SW 1271 (cell line): ENCODE measurements around the gene PSAP.

ENCODE experiments used
- DNase-seq, 2 experiments: peaks; one replicate each; lab custom pipeline; 2025; lab: John Stamatoyannopoulos, UW

The PSAP gene

GRCh38 chr10:71784679-71785272, 66.3 kb downstream of the PSAP start:
- DNase-seq: no peak

GRCh38 chr10:71783917-71784678, 67.0 kb downstream of the PSAP start:
- no peak for DNase-seq

DNA sequence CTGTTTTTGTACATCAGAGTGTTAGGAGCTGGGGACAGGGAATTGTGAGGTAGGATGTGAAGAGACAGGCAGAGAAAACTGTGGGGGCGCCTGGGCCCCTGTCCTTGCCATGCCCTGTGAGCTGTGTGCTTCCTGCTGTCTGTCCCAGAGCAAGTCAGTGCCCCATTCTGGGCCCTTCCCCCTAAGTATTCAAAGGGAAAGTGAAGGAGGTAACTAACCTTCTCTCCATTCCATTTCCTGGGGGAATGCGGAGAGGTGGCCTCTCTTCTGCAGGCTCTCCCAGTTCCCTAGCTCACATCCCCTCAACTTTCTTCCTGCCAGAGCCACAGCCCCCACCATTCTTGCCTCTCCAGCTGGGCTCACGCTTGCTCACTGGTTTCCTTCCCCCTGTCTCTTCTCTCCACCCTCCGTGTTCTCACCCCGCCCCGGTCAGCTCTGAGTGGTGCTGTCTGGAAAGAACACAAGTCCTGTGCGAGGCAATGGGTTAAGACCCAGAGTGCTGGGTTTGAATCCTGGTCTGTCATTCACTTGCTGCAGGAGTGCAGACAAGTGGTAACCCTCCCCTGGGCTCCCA, 68.0 kb downstream of the PSAP start:
- DNase-seq: no peak

- no peak for DNase-seq
Measured at GRCh38 chr10:71782221-71782916, 68.7 kb downstream of the PSAP start.

GRCh38 chr10:71780719-71781118, 70.3 kb downstream of the PSAP start:
- DNase-seq: no peak

GRCh38 chr10:71780156-71780555, 70.9 kb downstream of the PSAP start:
- DNase-seq: no peak

GRCh38 chr10:71779641-71780040, 71.4 kb downstream of the PSAP start:
- no peak for DNase-seq

DNA sequence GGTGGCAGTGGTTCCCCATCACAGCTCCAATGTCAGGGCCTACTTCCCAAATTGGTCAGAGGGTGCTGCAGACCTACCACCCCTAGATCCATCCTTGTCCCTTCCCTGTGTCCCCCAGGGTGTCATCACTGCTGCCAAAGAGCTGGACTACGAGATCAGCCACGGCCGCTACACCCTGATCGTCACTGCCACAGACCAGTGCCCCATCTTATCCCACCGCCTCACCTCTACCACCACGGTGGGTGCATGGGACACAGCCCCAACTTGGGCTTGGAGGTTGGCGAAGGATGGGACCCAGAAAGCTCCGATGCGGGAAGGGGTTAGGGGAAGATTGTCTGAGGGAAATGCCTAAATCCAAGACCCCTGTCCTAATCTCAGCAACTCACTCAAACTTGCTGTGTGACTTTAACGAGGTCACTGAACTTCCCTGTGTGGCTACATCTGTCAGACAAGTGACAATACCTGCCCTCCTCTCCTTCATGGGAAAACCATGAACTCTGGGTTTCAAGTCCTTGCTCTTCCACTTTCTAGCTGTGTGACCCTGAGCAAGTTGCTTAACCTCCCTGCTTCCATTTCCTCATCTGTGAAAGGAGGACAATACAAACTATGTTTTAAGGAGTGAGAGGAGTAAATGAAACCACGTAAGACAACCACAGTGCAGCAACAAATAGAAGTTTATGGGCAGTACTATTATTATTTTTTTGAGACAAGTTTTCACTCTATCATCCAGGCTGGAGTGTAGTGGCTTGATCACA, 72.8 kb downstream of the PSAP start:
- DNase-seq: no peak

DNA sequence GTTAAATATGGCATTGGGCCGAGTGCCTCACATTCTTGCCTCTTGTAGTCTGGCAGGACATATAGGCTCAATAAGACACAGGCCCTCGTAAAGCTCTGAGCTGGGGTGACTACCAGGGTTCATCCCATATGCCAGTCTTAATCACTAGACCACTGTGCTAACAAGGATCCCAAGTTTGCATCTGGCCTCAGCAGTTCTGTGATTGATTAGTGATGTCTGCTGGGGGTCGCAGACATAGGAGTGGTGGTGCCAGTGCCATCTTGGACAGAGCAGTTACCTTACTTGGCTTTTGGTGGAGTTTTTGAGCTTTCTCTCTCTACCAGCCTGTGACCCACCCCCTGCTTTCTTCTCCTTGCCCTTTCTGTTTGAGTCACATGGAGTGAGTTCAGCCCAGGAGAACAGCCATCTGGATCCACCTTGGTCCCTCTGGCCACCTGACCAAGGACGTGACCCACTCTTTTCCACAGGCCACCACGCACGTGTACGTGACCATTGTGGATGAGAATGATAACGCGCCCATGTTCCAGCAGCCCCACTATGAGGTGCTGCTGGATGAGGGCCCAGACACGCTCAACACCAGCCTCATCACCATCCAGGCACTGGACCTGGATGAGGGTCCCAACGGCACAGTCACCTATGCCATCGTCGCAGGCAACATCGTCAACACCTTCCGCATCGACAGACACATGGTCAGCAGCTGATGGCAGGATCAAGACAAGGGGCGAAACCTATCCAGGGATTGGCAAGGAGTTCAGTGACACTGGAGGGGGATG, 73.7 kb downstream of the PSAP start:
- no peak for DNase-seq

GRCh38 chr10:71776481-71776925, 74.5 kb downstream of the PSAP start:
- DNase-seq: no peak

- DNase-seq: no peak
Measured at GRCh38 chr10:71774916-71775702, 75.9 kb downstream of the PSAP start.

- peak in 1 of 2 experiments; percentile 63 for DNase-seq
Measured at GRCh38 chr10:71773221-71773971, 77.7 kb downstream of the PSAP start, which contains the start of gene VSIR. TSS of gene VSIR (minus strand) at chr10:71773520. CDS start at chr10:71773439, 81 bp downstream.

DNA sequence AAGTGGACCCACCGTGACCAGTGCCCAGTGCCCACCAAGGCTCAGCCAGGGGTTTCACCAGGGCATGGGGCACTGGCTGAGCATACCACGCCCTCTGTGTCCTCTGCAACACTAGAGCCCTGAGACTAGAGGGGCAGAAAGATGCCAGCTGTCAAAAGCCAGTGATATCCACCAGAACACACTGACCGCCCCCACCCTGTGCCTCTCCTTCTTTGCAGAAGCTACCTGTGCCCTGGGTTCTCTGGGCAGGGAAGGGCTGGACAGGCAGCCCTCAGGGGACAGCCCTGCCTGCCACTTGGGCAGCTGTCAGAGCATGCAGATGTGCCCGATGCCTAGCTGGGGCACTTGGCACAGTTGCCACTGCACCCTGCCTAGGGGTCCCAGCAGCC, 78.2 kb downstream of the PSAP start:
- no peak for DNase-seq

DNA sequence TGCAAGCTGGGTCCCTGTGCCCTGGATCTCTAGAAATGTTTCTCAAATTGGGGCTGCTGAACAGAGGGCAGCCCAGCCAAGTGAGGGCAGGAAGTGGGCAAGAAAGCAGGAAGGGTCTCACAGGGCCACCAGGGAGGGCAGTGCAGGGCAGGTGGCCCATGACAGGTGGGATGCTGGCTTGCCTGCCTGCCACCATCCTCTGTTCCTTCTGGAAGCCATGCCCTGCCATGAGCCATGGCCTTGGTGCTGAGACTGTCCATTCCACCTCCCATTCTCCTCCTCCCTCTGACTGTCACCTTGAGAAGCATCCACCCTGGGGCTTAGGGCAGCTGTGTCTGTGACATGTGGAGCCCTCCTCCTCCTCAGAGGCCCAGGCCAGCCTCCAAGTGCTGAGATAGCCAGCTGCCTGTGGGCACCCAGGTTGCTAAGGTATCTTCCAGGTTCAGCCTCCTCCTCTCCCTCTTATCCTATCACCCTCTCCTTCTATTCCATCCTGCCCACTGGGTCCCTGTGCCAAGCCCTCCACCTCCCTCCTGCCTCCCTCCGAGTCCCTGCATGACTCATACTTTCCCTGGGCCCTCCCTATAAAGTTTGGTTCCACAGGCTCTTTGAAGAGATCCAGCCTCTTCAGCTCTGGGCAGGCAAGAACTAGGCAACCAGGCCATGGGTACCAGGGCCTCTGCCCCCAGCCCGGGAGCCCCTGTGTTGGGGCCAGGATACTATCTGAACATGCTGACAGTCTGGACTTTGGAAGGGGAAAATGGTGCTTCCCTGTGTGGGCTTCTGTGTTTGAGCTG, 79.0 kb downstream of the PSAP start:
- DNase-seq: peak; percentile 25 to 56

DNA sequence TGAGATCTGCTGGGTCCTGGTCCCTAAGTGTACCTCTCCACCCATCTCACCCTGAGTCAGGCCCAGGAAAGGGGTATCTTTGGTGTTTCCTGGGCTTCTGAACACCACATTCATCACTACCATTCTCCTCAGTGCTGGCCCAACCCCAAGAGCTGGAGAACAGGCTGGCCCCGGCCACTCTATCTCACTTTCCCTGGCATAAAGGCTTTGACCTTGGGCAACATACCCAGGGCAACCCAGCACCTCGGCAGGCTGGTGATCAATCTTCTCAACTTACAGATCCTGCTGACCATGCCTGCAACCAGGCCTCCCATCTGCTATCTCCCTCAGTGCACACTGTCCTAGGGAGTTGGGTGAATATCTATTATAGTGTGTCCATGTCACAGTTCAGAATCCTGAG, 79.8 kb downstream of the PSAP start:
- no peak for DNase-seq

DNA sequence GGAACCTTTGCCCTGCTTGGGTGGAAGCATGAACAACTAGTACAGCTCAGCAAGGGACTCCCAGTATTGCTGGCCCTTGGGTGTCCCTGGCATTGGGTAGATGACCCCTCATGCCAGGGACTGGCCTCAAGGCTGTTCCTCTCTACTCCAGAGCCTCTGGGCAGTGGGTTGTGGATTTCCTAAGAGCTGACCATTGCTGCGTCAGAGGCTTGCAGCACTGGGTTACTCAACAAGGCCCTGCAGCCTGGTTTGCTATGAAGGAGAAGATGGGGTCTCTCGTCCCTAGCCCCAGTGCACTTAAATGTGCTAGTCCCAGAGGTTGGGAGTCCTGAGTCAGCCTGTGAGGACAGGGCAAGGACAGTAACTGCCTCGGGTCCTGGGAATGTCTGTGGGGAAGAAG, 80.3 kb downstream of the PSAP start:
- DNase-seq: no peak

GRCh38 chr10:71770255-71770654, 80.8 kb downstream of the PSAP start:
- no peak for DNase-seq

- DNase-seq: no peak
Measured at GRCh38 chr10:71769279-71769823, 81.7 kb downstream of the PSAP start.
